ENCODE results near the gene NRL. TPM values are rescaled to one million over a fixed set of nuclear protein-coding genes. Genes with fewer than 3 reads are reported as not detected.

Gene NRL
- total and polyA plus RNA-seq, 4 donors, result 1.5 to 3.2 (median 2.8) TPM

DNA sequence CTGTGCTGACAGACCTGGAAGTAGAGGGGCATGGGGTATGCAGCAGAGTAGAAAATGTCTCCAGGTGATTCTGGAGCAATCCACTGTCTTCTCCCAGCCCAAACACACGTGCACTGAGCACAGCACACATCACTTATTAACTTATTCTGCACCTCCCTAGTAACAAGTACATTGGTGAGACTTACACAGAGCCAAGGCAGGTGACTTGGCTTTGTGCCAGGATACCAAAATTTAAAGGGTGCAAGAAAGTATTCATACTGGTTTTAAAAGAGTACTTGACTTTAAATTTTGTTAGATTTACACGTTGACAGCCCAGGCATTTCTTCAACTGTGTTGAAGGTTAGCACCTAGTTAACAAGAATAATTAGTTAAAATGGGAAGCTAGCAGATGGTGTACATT lies 74.1 kb downstream of the NRL start:
- WGBS, result 47% methylated on average over 2 of the region's 2 CpGs
- TF ChIP-seq GABPA (IDR thresholded peaks at IDR 0.05 in 1 of 2, conservative IDR thresholded peaks at IDR 0.05 in 1 of 2) (no peak), YY1 (IDR thresholded peaks at IDR 0.05) (no peak), RAD21 (IDR thresholded peaks at IDR 0.05) (no peak), HNF4G (IDR thresholded peaks at IDR 0.05) (no peak), RXRA (IDR thresholded peaks at IDR 0.05) (no peak), EGR1 (IDR thresholded peaks at IDR 0.05; ENCODE audit: low read depth in 2 of 2) (no peak), TAF1 (conservative IDR thresholded peaks at IDR 0.05) (no peak), JUND (IDR thresholded peaks at IDR 0.05) (no peak), NR2F2 (IDR thresholded peaks at IDR 0.05) (no peak), HNF4A (conservative IDR thresholded peaks at IDR 0.05) (no peak)
- TF ChIP-seq, protein P1, sequence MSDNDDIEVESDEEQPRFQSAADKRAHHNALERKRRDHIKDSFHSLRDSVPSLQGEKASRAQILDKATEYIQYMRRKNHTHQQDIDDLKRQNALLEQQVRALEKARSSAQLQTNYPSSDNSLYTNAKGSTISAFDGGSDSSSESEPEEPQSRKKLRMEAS (IDR thresholded peaks at IDR 0.05), result no peak
- TF ChIP-seq, protein P2, sequence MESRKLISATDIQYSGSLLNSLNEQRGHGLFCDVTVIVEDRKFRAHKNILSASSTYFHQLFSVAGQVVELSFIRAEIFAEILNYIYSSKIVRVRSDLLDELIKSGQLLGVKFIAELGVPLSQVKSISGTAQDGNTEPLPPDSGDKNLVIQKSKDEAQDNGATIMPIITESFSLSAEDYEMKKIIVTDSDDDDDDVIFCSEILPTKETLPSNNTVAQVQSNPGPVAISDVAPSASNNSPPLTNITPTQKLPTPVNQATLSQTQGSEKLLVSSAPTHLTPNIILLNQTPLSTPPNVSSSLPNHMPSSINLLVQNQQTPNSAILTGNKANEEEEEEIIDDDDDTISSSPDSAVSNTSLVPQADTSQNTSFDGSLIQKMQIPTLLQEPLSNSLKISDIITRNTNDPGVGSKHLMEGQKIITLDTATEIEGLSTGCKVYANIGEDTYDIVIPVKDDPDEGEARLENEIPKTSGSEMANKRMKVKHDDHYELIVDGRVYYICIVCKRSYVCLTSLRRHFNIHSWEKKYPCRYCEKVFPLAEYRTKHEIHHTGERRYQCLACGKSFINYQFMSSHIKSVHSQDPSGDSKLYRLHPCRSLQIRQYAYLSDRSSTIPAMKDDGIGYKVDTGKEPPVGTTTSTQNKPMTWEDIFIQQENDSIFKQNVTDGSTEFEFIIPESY (IDR thresholded peaks at IDR 0.05), result no peak
- TF ChIP-seq, protein P3, sequence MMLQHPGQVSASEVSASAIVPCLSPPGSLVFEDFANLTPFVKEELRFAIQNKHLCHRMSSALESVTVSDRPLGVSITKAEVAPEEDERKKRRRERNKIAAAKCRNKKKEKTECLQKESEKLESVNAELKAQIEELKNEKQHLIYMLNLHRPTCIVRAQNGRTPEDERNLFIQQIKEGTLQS (IDR thresholded peaks at IDR 0.05), result no peak
- TF ChIP-seq, protein P4, sequence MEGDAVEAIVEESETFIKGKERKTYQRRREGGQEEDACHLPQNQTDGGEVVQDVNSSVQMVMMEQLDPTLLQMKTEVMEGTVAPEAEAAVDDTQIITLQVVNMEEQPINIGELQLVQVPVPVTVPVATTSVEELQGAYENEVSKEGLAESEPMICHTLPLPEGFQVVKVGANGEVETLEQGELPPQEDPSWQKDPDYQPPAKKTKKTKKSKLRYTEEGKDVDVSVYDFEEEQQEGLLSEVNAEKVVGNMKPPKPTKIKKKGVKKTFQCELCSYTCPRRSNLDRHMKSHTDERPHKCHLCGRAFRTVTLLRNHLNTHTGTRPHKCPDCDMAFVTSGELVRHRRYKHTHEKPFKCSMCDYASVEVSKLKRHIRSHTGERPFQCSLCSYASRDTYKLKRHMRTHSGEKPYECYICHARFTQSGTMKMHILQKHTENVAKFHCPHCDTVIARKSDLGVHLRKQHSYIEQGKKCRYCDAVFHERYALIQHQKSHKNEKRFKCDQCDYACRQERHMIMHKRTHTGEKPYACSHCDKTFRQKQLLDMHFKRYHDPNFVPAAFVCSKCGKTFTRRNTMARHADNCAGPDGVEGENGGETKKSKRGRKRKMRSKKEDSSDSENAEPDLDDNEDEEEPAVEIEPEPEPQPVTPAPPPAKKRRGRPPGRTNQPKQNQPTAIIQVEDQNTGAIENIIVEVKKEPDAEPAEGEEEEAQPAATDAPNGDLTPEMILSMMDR (IDR thresholded peaks at IDR 0.05; ENCODE audit: low read depth, low read length, missing input control), result no peak
- Histone ChIP-seq H3K4me3 (ENCODE audit: low read depth in 1 of 3, low read length in 3 of 3) (no peak overlapping the region), H3K9me3 (ENCODE audit: control insufficient read depth in 4 of 4, low read length in 3 of 4) (no peaks in the 10 kb centered on the region), H3K36me3 (ENCODE audit: control insufficient read depth in 4 of 4, insufficient read depth in 3 of 4, low read depth in 1 of 4, low read length in 3 of 4) (no peaks in the 10 kb centered on the region), H3K4me1 (ENCODE audit: control insufficient read depth in 4 of 4, insufficient read depth in 4 of 4, low read length in 3 of 4) (peaks cover 4 to 9% (median 7%) of the 10 kb centered on the region in 4 donors), H3K9ac (ENCODE audit: low read depth in 1 of 2, low read length in 2 of 2) (no peak overlapping the region), H3K27me3 (ENCODE audit: control insufficient read depth in 4 of 4, insufficient read depth in 4 of 4, low read length in 3 of 4) (no peaks in the 10 kb centered on the region), H3K27ac (ENCODE audit: low read depth in 1 of 2, low read length in 2 of 2) (no peak overlapping the region)
- DNase-seq (ENCODE audit: low spot score), result no peak

DNA sequence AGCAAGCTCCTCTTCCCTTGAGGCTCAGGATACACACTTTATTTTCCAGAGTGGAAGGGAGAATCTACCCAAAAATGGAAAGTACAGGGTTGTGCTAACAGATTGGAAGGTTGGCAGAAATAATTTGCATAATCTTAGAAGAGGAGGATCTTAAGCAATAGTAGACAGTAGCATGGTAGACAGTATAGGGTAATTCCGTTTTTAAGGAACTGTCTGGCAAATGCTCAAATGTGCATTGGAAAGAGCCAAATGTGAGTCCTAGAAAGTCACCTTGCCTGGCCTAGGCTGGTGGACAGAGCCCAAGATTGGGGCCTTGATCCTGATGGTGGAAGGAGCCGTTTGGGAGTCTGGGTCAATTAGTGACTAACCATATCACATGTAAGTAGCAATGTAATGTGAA lies 76.1 kb downstream of the NRL start:
- WGBS, result 90% methylated on average over 2 of the region's 2 CpGs
- H3K9me3 ChIP-seq (ENCODE audit: control insufficient read depth in 4 of 4, low read length in 3 of 4), result no peaks in the 10 kb centered on the region
- H3K4me3 ChIP-seq (ENCODE audit: low read depth in 1 of 3, low read length in 3 of 3), result no peak overlapping the region
- H3K4me1 ChIP-seq (ENCODE audit: control insufficient read depth in 4 of 4, insufficient read depth in 4 of 4, low read length in 3 of 4), result peaks cover 4 to 12% (median 8%) of the 10 kb centered on the region in 4 donors
- H3K36me3 ChIP-seq (ENCODE audit: control insufficient read depth in 4 of 4, insufficient read depth in 3 of 4, low read depth in 1 of 4, low read length in 3 of 4), result no peaks in the 10 kb centered on the region
- no peak overlapping the region for H3K27ac ChIP-seq (ENCODE audit: low read depth in 1 of 2, low read length in 2 of 2)
- H3K9ac ChIP-seq (ENCODE audit: low read depth in 1 of 2, low read length in 2 of 2), result no peak overlapping the region
- no peak for DNase-seq (ENCODE audit: low spot score)
- H3K27me3 ChIP-seq (ENCODE audit: control insufficient read depth in 4 of 4, insufficient read depth in 4 of 4, low read length in 3 of 4), result no peaks in the 10 kb centered on the region
- TF ChIP-seq, protein P5, sequence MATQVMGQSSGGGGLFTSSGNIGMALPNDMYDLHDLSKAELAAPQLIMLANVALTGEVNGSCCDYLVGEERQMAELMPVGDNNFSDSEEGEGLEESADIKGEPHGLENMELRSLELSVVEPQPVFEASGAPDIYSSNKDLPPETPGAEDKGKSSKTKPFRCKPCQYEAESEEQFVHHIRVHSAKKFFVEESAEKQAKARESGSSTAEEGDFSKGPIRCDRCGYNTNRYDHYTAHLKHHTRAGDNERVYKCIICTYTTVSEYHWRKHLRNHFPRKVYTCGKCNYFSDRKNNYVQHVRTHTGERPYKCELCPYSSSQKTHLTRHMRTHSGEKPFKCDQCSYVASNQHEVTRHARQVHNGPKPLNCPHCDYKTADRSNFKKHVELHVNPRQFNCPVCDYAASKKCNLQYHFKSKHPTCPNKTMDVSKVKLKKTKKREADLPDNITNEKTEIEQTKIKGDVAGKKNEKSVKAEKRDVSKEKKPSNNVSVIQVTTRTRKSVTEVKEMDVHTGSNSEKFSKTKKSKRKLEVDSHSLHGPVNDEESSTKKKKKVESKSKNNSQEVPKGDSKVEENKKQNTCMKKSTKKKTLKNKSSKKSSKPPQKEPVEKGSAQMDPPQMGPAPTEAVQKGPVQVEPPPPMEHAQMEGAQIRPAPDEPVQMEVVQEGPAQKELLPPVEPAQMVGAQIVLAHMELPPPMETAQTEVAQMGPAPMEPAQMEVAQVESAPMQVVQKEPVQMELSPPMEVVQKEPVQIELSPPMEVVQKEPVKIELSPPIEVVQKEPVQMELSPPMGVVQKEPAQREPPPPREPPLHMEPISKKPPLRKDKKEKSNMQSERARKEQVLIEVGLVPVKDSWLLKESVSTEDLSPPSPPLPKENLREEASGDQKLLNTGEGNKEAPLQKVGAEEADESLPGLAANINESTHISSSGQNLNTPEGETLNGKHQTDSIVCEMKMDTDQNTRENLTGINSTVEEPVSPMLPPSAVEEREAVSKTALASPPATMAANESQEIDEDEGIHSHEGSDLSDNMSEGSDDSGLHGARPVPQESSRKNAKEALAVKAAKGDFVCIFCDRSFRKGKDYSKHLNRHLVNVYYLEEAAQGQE (IDR thresholded peaks at IDR 0.05), result no peak
- TF ChIP-seq, protein P2 (IDR thresholded peaks at IDR 0.05), result no peak
- TF ChIP-seq EGR1 (IDR thresholded peaks at IDR 0.05; ENCODE audit: low read depth in 2 of 2), result no peak
- no peak for TF ChIP-seq YY1 (IDR thresholded peaks at IDR 0.05)
